ENCODE data around the gene PTPRE.

PTPRE gene

GRCh38 chr10:128035557-128035973, 128.7 kb downstream of the PTPRE start:
- H3K4me1 ChIP-seq (ENCODE audit: control insufficient read depth, insufficient read depth, low read length): peaks cover 6% of the 10 kb centered on the region
- no peak overlapping the region for H3K4me3 ChIP-seq (ENCODE audit: low read length)
- no peaks in the 10 kb centered on the region for H3K27me3 ChIP-seq (replicated peaks; ENCODE audit: control insufficient read depth, insufficient read depth, low read length)
- H3K9ac ChIP-seq (ENCODE audit: low read length): no peak overlapping the region
- no peaks in the 10 kb centered on the region for H3K36me3 ChIP-seq (ENCODE audit: control insufficient read depth, insufficient read depth, low read length, severe bottlenecking)
- H3K9me3 ChIP-seq (ENCODE audit: control insufficient read depth, low read length): no peaks in the 10 kb centered on the region
- peak; percentile 3 for DNase-seq (ENCODE audit: low read depth)

- DNase-seq (ENCODE audit: low read depth): no peak
- Histone ChIP-seq H3K4me1 (ENCODE audit: control insufficient read depth, insufficient read depth, low read length) (peaks cover 6% of the 10 kb centered on the region), H3K9ac (ENCODE audit: low read length) (no peak overlapping the region), H3K36me3 (ENCODE audit: control insufficient read depth, insufficient read depth, low read length, severe bottlenecking) (no peaks in the 10 kb centered on the region), H3K4me3 (ENCODE audit: low read length) (no peak overlapping the region), H3K9me3 (ENCODE audit: control insufficient read depth, low read length) (no peaks in the 10 kb centered on the region), H3K27me3 (replicated peaks; ENCODE audit: control insufficient read depth, insufficient read depth, low read length) (no peaks in the 10 kb centered on the region)
These were observed 129.2 kb downstream of the PTPRE start for GRCh38 chr10:128036011-128036615.

GRCh38 chr10:128036746-128037543, 130.0 kb downstream of the PTPRE start:
- H3K27me3 ChIP-seq (replicated peaks; ENCODE audit: control insufficient read depth, insufficient read depth, low read length): no peaks in the 10 kb centered on the region
- H3K9ac ChIP-seq (ENCODE audit: low read length): no peak overlapping the region
- H3K4me1 ChIP-seq (ENCODE audit: control insufficient read depth, insufficient read depth, low read length): peaks cover 6% of the 10 kb centered on the region
- no peaks in the 10 kb centered on the region for H3K36me3 ChIP-seq (ENCODE audit: control insufficient read depth, insufficient read depth, low read length, severe bottlenecking)
- H3K4me3 ChIP-seq (ENCODE audit: low read length): no peak overlapping the region
- H3K9me3 ChIP-seq (ENCODE audit: control insufficient read depth, low read length): no peaks in the 10 kb centered on the region
- DNase-seq (ENCODE audit: low read depth): no peak

DNA sequence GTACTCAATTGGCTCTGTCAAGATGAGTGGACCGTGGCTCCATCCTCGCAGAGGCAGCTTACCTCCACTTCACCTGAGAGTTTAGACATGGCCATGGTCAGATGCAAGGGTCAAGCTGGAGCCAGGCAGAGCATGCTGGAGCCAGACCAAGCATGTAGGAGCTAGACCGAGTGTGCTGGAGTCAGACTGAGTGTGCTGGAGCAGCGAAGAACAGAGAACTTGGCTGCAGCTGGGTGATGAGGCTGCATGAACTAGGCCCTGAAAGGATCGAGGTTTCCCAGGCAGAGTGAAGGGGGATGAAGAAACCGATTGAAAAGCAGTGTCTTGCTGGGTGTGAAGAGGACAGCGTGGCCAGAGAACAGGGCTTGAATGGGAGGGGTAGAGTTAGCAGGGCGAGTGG, 133.2 kb downstream of the PTPRE start:
- Histone ChIP-seq H3K27me3 (replicated peaks; ENCODE audit: control insufficient read depth, insufficient read depth, low read length) (no peaks in the 10 kb centered on the region), H3K36me3 (ENCODE audit: control insufficient read depth, insufficient read depth, low read length, severe bottlenecking) (no peaks in the 10 kb centered on the region), H3K4me1 (ENCODE audit: control insufficient read depth, insufficient read depth, low read length) (peaks cover 6% of the 10 kb centered on the region), H3K4me3 (ENCODE audit: low read length) (no peak overlapping the region), H3K9me3 (ENCODE audit: control insufficient read depth, low read length) (no peaks in the 10 kb centered on the region), H3K9ac (ENCODE audit: low read length) (no peak overlapping the region)
- no peak for DNase-seq (ENCODE audit: low read depth)

- H3K9ac ChIP-seq (ENCODE audit: low read length): no peak overlapping the region
- H3K4me1 ChIP-seq (ENCODE audit: control insufficient read depth, insufficient read depth, low read length): peaks cover 6% of the 10 kb centered on the region
- DNase-seq (ENCODE audit: low read depth): no peak
- H3K9me3 ChIP-seq (ENCODE audit: control insufficient read depth, low read length): no peaks in the 10 kb centered on the region
- no peak overlapping the region for H3K4me3 ChIP-seq (ENCODE audit: low read length)
- H3K27me3 ChIP-seq (replicated peaks; ENCODE audit: control insufficient read depth, insufficient read depth, low read length): no peaks in the 10 kb centered on the region
- no peaks in the 10 kb centered on the region for H3K36me3 ChIP-seq (ENCODE audit: control insufficient read depth, insufficient read depth, low read length, severe bottlenecking)
These were observed 133.8 kb downstream of the PTPRE start for GRCh38 chr10:128040681-128041080.

DNA sequence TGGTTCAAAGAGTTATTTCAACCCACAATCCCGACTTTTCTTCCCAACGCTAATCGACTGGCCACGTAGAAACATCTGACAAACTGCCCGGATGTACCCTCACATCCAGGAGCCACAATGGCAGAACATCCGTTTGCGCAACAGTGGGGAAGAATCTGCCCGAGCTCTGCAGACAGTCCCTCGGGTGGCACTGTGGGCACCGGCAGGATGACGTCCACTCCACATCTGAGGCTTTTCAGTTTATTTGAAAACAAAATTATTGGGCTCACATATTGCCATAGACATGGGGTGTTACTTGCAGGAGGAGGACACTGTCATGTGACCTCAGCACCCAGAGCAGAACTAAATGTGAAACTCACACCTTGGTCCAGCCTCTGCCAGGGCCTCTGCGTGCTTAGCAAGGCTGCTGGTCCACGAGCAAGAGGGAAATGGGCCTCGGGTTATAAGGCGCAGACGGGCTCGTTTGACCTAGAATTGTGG, 135.3 kb downstream of the PTPRE start:
- H3K4me3 ChIP-seq (ENCODE audit: low read length): no peak overlapping the region
- H3K36me3 ChIP-seq (ENCODE audit: control insufficient read depth, insufficient read depth, low read length, severe bottlenecking): no peaks in the 10 kb centered on the region
- H3K27me3 ChIP-seq (replicated peaks; ENCODE audit: control insufficient read depth, insufficient read depth, low read length): no peaks in the 10 kb centered on the region
- no peak for DNase-seq (ENCODE audit: low read depth)
- no peaks in the 10 kb centered on the region for H3K9me3 ChIP-seq (ENCODE audit: control insufficient read depth, low read length)
- H3K9ac ChIP-seq (ENCODE audit: low read length): no peak overlapping the region
- peaks cover 3% of the 10 kb centered on the region for H3K4me1 ChIP-seq (ENCODE audit: control insufficient read depth, insufficient read depth, low read length)

DNA sequence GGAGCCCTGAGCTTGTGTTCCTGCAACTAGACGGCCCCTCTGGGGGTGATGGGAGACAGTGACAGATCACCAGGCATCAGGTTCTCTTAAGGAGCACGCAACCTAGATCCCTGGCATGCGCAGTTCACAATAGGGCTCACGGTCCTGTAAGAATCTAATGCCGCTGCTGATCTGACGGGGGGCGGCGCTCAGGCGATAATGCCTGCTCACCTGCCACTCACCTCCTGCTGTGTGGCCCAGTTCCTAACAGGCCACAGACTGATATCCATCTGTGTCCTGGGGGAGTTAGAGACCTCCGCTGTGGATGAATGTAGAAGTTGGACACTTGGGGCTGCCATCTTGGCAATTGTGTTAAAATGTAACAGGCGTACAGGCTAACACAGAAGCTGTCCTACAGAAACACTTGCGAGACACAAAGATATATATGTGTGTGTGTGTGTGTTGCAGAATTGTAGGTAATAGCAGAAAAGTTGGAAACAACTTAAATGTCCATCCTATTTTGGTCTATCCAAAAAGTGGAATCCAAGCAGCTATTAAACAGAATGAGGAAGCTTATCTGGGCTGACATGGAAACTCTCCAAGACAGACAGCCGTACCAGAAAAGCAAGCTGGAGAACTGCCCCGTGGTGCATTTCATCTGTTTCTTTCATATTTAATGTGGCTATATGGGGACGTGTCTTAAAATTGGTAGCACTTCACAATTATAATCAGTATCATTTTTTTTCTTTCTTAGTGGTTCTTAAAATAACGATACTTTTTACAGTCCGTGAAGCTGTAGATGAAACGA, 136.5 kb downstream of the PTPRE start:
- Histone ChIP-seq H3K27me3 (replicated peaks; ENCODE audit: control insufficient read depth, insufficient read depth, low read length) (no peaks in the 10 kb centered on the region), H3K9me3 (ENCODE audit: control insufficient read depth, low read length) (no peaks in the 10 kb centered on the region), H3K4me1 (ENCODE audit: control insufficient read depth, insufficient read depth, low read length) (peaks cover 9% of the 10 kb centered on the region), H3K36me3 (ENCODE audit: control insufficient read depth, insufficient read depth, low read length, severe bottlenecking) (no peaks in the 10 kb centered on the region), H3K4me3 (ENCODE audit: low read length) (no peak overlapping the region), H3K9ac (ENCODE audit: low read length) (no peak overlapping the region)
- no peak for DNase-seq (ENCODE audit: low read depth)

DNA sequence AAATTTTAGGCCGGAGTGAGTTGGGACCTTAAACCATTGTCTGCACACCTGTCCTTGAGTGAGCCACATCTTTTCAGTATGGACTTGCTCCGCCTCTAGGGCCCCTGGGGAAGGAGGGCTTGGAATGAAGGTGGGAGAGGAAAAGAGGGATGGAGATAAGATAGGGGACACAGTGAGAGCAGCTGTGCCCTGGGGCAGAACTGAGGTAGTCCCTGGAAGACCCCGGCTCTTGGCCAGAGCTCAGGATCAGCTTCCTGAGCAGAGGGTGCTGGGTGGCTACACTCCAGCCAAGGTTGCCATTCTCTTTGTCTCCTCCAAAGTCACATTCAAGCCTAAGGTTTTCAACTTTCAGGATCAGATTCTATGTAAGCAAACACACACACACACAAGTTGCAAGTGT, 137.3 kb downstream of the PTPRE start:
- Histone ChIP-seq H3K9ac (ENCODE audit: low read length) (no peak overlapping the region), H3K9me3 (ENCODE audit: control insufficient read depth, low read length) (no peaks in the 10 kb centered on the region), H3K36me3 (ENCODE audit: control insufficient read depth, insufficient read depth, low read length, severe bottlenecking) (no peaks in the 10 kb centered on the region), H3K4me1 (ENCODE audit: control insufficient read depth, insufficient read depth, low read length) (peaks cover 12% of the 10 kb centered on the region), H3K27me3 (replicated peaks; ENCODE audit: control insufficient read depth, insufficient read depth, low read length) (no peaks in the 10 kb centered on the region), H3K4me3 (ENCODE audit: low read length) (no peak overlapping the region)
- DNase-seq (ENCODE audit: low read depth): no peak

DNA sequence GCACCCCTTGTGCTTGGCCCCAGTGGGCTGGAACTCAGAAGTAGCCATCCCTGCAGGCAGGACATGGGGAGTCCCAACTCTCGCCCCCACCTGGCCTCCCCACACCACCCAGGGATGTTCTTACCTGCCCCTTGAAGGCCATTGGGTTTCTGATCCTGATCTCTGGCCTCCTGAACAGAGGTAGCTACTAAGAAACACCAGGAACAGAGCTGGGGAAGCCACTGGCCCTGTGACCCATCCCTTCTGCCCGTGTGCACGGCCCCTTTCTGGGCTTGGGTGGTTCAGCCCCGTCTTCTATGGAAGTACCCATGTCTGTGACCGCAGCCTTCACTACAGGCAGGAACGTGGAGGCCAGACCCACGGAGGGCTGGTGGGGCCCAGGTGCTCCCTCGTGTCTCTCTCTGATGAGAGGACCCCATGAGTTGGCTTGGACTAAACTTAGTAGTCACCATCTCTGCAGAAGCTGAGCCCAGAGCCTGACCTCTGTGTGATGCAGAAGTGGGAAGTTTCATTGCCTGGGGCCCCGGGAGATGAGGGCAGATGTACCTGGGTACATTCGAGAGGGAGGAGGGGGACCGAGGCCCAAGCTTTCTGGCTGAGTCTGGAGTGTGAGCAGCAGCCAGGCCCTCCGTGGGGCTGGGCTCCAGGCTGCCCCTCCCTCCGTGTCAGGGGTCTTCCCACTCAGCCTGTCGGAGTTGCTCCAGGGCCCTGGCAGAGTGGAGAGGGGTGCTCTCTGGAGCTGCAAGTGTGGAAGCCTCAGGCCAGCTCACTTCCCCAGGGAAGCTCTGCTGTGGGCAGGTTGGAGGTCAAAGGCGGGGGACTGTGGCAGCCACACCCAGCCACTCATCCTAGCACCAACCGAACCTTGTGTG, 138.3 kb downstream of the PTPRE start:
- Histone ChIP-seq H3K9me3 (ENCODE audit: control insufficient read depth, low read length) (no peaks in the 10 kb centered on the region), H3K36me3 (ENCODE audit: control insufficient read depth, insufficient read depth, low read length, severe bottlenecking) (no peaks in the 10 kb centered on the region), H3K27me3 (replicated peaks; ENCODE audit: control insufficient read depth, insufficient read depth, low read length) (no peaks in the 10 kb centered on the region), H3K4me3 (ENCODE audit: low read length) (no peak overlapping the region), H3K9ac (ENCODE audit: low read length) (no peak overlapping the region), H3K4me1 (ENCODE audit: control insufficient read depth, insufficient read depth, low read length) (peaks cover 12% of the 10 kb centered on the region)
- no peak for DNase-seq (ENCODE audit: low read depth)

- Histone ChIP-seq H3K9ac (ENCODE audit: low read length) (no peak overlapping the region), H3K9me3 (ENCODE audit: control insufficient read depth, low read length) (no peaks in the 10 kb centered on the region), H3K4me3 (ENCODE audit: low read length) (no peak overlapping the region), H3K27me3 (replicated peaks; ENCODE audit: control insufficient read depth, insufficient read depth, low read length) (no peaks in the 10 kb centered on the region), H3K4me1 (ENCODE audit: control insufficient read depth, insufficient read depth, low read length) (peaks cover 15% of the 10 kb centered on the region), H3K36me3 (ENCODE audit: control insufficient read depth, insufficient read depth, low read length, severe bottlenecking) (no peaks in the 10 kb centered on the region)
- no peak for DNase-seq (ENCODE audit: low read depth)
These were observed 138.9 kb downstream of the PTPRE start for GRCh38 chr10:128045833-128046120.
